Smooth muscle cell (in vitro differentiated cells): ENCODE measurements around the gene GNG14. TPM values are rescaled to one million over a fixed set of nuclear protein-coding genes. Genes with fewer than 3 reads are reported as not detected.
"Not testable (repeated sequence)": the region's sequence is repeated elsewhere in the genome, so short reads cannot be mapped to it uniquely, and the experiment has no call there.

ENCODE experiments used
- DNase-seq: peaks from one replicate; lab custom pipeline; 2025; ENCODE audit not compliant: unreplicated experiment; lab: John Stamatoyannopoulos, UW
- H2AFZ ChIP-seq: fragments of 200-600 bp; sonication (generic); 2 replicates; pipeline ENCODE4 v1.6.0; 2016; ENCODE audit warnings: antibody characterized with exemption, low read depth, mild to moderate bottlenecking
- H3F3A ChIP-seq: fragments of 200-600 bp; sonication (generic); 2 replicates; pipeline ENCODE4 v1.6.0; 2017; ENCODE audit warnings: antibody characterized with exemption, low read depth
- H3K27ac ChIP-seq: fragments of 200-600 bp; sonication (generic); 2 replicates; pipeline ENCODE4 v1.5.1; 2016; ENCODE audit warnings: low read depth, mild to moderate bottlenecking
- H3K27me3 ChIP-seq: fragments of 200-600 bp; sonication (generic); 2 replicates; pipeline ENCODE4 v1.6.1; 2016; ENCODE audit warnings: low read depth, mild to moderate bottlenecking
- H3K36me3 ChIP-seq: fragments of 200-600 bp; sonication (generic); 2 replicates; pipeline ENCODE4 v1.5.1; 2016; ENCODE audit warnings: low read depth
- H3K4me1 ChIP-seq: fragments of 200-600 bp; sonication (generic); 2 replicates; pipeline ENCODE4 v1.5.1; 2016; ENCODE audit warnings: low read depth
- H3K4me2 ChIP-seq: fragments of 200-600 bp; sonication (generic); 2 replicates; pipeline ENCODE4 v1.6.0; 2016; ENCODE audit warnings: mild to moderate bottlenecking
- H3K4me3 ChIP-seq: fragments of 200-600 bp; sonication (generic); 2 replicates; pipeline ENCODE4 v1.5.1; 2016; ENCODE audit warnings: mild to moderate bottlenecking
- H3K79me2 ChIP-seq: fragments of 200-600 bp; sonication (generic); 2 replicates; pipeline ENCODE4 v1.6.0; 2016; ENCODE audit warnings: low read depth, mild to moderate bottlenecking
- H3K9ac ChIP-seq: fragments of 200-600 bp; sonication (generic); 2 replicates; pipeline ENCODE4 v1.6.0; 2016; ENCODE audit warnings: low read depth
- H3K9me3 ChIP-seq: fragments of 200-600 bp; sonication (generic); replicated peaks from 2 replicates; pipeline ENCODE4 v1.5.1; 2016; ENCODE audit warnings: low read depth
- H4K20me1 ChIP-seq: fragments of 200-600 bp; sonication (generic); 2 replicates; pipeline ENCODE4 v1.6.0; 2016; ENCODE audit warnings: low read depth
- CTCF ChIP-seq: fragments of 200-600 bp; sonication (generic); IDR thresholded peaks from 2 replicates; pipeline ENCODE4 v1.5.1; 2017; ENCODE audit warnings: borderline replicate concordance, mild to moderate bottlenecking, antibody characterized with exemption; ENCODE audit not compliant: insufficient read depth, poor library complexity, severe bottlenecking
- WGBS: methylation state at CpG from one replicate; pipeline ENCODE4 v1.1.7; 2016; ENCODE audit warnings: low lambda C conversion rate; 5-methylcytosine and 5-hydroxymethylcytosine counted together
- polyA plus RNA-seq: library from polyadenylated mRNA; unstranded; fragments of >200 nt; fragmentation: Nextera tagmentation; extraction: Ambion mirVana; gene quantifications from 2 replicates; pipeline ENCODE4 v1.2.1, GENCODE V29; 2016
- total RNA-seq: library from RNA; depleted of rRNA; stranded (reverse); fragments of >200 nt; gene quantifications from 2 replicates; pipeline ENCODE4 v1.2.3, GENCODE V29; 2014

Gene GNG14
- total and polyA plus RNA-seq, 2 experiments from 2014 or later, result not detected

DNA sequence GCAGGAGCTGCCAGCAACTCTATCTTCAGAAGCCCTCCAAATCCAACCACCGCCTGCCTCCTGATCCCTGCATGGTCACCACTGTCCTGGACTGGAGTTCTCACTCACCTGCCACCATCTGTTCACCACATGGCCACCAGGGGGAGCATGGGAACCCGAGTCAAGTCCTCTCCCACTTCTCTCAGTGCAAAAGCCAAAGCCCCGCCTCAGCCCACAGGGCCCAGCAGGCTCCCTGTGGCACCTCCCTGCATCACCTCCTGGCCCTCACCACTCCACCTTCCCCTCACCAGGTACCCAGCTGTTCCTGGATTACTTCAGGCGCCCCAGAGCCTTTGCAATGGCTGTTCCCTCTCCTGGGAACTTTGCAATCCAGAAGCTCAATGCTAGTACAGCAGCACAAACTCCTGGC, 11.4 kb upstream of the GNG14 start:
- peaks cover 17% of the 10 kb centered on the region for H4K20me1 ChIP-seq
- peak; percentile 77 for TF ChIP-seq CTCF
- no peak overlapping the region for H3K4me2 ChIP-seq
- no peak overlapping the region for H2AFZ ChIP-seq
- no peaks in the 10 kb centered on the region for H3K9me3 ChIP-seq
- no peak overlapping the region for H3K27ac ChIP-seq
- H3K4me1 ChIP-seq, result no peaks in the 10 kb centered on the region
- no peaks in the 10 kb centered on the region for H3F3A ChIP-seq
- no peaks in the 10 kb centered on the region for H3K79me2 ChIP-seq
- peak; percentile 47 for DNase-seq
- WGBS, result 33% methylated on average over 4 of the region's 4 CpGs
- H3K36me3 ChIP-seq, result no peaks in the 10 kb centered on the region
- no peak overlapping the region for H3K4me3 ChIP-seq
- no peak overlapping the region for H3K9ac ChIP-seq
- no peaks in the 10 kb centered on the region for H3K27me3 ChIP-seq

DNA sequence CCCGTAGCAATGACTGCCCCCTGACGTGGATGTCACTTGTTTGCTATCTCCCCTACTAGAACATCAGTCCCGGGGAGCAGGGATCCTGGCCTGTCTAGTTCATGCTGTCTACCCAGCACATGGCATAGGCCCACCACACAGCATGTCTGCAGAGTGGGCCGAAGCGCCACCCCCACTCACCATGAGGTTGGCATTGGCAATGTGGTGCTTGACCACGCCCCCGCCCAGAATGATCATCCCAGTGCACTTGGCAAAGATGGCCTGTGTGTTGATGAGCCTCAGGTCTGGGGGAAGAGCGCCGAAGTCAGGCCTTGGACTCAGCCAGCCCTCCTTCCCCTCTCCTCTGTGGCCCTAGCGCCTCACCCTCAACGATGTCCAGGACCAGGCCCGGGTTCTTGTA, 10.9 kb upstream of the GNG14 start:
- no peak overlapping the region for H3K9ac ChIP-seq
- DNase-seq, result no peak
- no peaks in the 10 kb centered on the region for H3K9me3 ChIP-seq
- no peaks in the 10 kb centered on the region for H3K27me3 ChIP-seq
- no peak overlapping the region for H3K27ac ChIP-seq
- TF ChIP-seq CTCF, result no peak
- peaks cover 17% of the 10 kb centered on the region for H4K20me1 ChIP-seq
- no peaks in the 10 kb centered on the region for H3K36me3 ChIP-seq
- no peaks in the 10 kb centered on the region for H3K79me2 ChIP-seq
- H2AFZ ChIP-seq, result no peak overlapping the region
- H3K4me2 ChIP-seq, result no peak overlapping the region
- H3K4me3 ChIP-seq, result no peak overlapping the region
- no peaks in the 10 kb centered on the region for H3K4me1 ChIP-seq
- H3F3A ChIP-seq, result no peaks in the 10 kb centered on the region
- WGBS, result 97% methylated on average over 12 of the region's 12 CpGs

DNA sequence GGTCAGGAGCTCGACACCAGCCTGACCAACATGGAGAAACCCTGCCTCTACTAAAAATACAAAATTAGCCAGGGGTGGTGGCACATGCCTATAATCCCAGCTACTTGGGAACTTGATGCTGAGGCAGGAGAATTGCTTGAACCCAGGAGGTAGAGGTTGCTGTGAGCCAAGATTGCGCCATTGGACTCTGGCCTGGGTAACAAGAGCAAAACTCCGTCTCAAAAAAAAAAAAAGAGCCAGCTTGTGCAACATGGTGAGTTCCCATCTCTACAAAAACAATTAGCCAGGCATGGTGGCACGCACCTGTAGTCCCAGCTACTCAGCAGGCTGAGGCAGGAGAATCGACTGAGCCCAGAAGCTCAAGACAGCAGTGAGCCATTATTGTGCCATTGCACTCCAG, 9.8 kb upstream of the GNG14 start:
- peaks cover 17% of the 10 kb centered on the region for H4K20me1 ChIP-seq
- not testable (repeated sequence) for H3K79me2 ChIP-seq, H3K4me1 ChIP-seq, H3F3A ChIP-seq, H3K4me3 ChIP-seq, DNase-seq, H3K9ac ChIP-seq, H3K36me3 ChIP-seq, H3K4me2 ChIP-seq, H2AFZ ChIP-seq, H3K9me3 ChIP-seq, H3K27me3 ChIP-seq, H3K27ac ChIP-seq
- 100% methylated on average over 5 of the region's 5 CpGs for WGBS

GRCh38 chr19:12680034-12680433, 7.8 kb upstream of the GNG14 start:
- 97% methylated on average over 9 of the region's 9 CpGs for WGBS
- Histone ChIP-seq H3K9ac (no peak overlapping the region), H3K4me3 (no peak overlapping the region), H3K4me1 (no peaks in the 10 kb centered on the region), H4K20me1 (peaks cover 17% of the 10 kb centered on the region), H3K27me3 (no peaks in the 10 kb centered on the region), H2AFZ (no peak overlapping the region), H3K9me3 (no peaks in the 10 kb centered on the region), H3K4me2 (no peak overlapping the region), H3F3A (no peaks in the 10 kb centered on the region), H3K79me2 (no peaks in the 10 kb centered on the region), H3K36me3 (no peaks in the 10 kb centered on the region), H3K27ac (no peak overlapping the region)
- DNase-seq, result no peak
- no peak for TF ChIP-seq CTCF
